Bronchial epithelial cell (primary cell): ENCODE results near the gene SLC33A1. TPM values are rescaled to one million over a fixed set of nuclear protein-coding genes. Genes with fewer than 3 reads are reported as not detected.
"Not testable (repeated sequence)": the region's sequence is repeated elsewhere in the genome, so short reads cannot be mapped to it uniquely, and the experiment has no call there.

ENCODE experiments used
- DNase-seq: peaks from one replicate; pipeline ENCODE4 v3.0.0-alpha.2; 2010; ENCODE audit warnings: low read depth
- FAIRE-seq: peaks from 2 replicates; lab custom pipeline; 2011; peaks lifted over from hg19 to GRCh38; lab: Jason Lieb, UNC
- H3K27me3 ChIP-seq: 2 replicates; pipeline ENCODE4 v1.5.1; 2011; ENCODE audit warnings: low read length; ENCODE audit not compliant: control insufficient read depth, insufficient read depth
- H3K36me3 ChIP-seq: 2 replicates; pipeline ENCODE4 v1.5.1; 2011; ENCODE audit warnings: low read length; ENCODE audit not compliant: control insufficient read depth, insufficient read depth
- H3K4me3 ChIP-seq: 2 replicates; pipeline ENCODE4 v1.5.1; 2011; ENCODE audit warnings: mild to moderate bottlenecking, low read depth, low read length, control low read depth
- CTCF ChIP-seq: IDR thresholded peaks from 2 replicates; pipeline ENCODE4 v1.5.1; 2011; ENCODE audit warnings: mild to moderate bottlenecking, moderate library complexity, low read length, control low read depth, inconsistent platforms; ENCODE audit not compliant: insufficient read depth, severe bottlenecking
- total RNA-seq: library from RNA; depleted of rRNA; stranded (reverse); fragments of >200 nt; gene quantifications from 2 replicates; pipeline ENCODE4 v1.2.1, GENCODE V29; 2014

SLC33A1 gene
- total RNA-seq, 1 donor from 2014 or later: 67.7 TPM

- Histone ChIP-seq H3K4me3 (no peak overlapping the region), H3K36me3 (peaks cover 3% of the 10 kb centered on the region), H3K27me3 (no peaks in the 10 kb centered on the region)
- TF ChIP-seq CTCF: no peak
- DNase-seq (no peak), FAIRE-seq (no peak)
Measured at GRCh38 chr3:155889212-155889611, 35.0 kb upstream of the SLC33A1 start.

GRCh38 chr3:155886915-155887314 lies 32.7 kb upstream of the SLC33A1 start:
- TF ChIP-seq CTCF: no peak
- no peaks in the 10 kb centered on the region for H3K36me3 ChIP-seq
- DNase-seq (no peak), FAIRE-seq (no peak)
- no peak overlapping the region for H3K4me3 ChIP-seq
- no peaks in the 10 kb centered on the region for H3K27me3 ChIP-seq

- H3K27me3 ChIP-seq, FAIRE-seq, H3K36me3 ChIP-seq, H3K4me3 ChIP-seq, DNase-seq: not testable (repeated sequence)
Measured at GRCh38 chr3:155886348-155886747, 32.1 kb upstream of the SLC33A1 start.

- Histone ChIP-seq H3K27me3 (no peaks in the 10 kb centered on the region), H3K4me3 (no peak overlapping the region), H3K36me3 (no peaks in the 10 kb centered on the region)
- TF ChIP-seq CTCF: no peak
- no peak for DNase-seq
- no peak for FAIRE-seq
Measured at GRCh38 chr3:155885292-155885691, 31.1 kb upstream of the SLC33A1 start.

GRCh38 chr3:155884292-155884691 lies 30.1 kb upstream of the SLC33A1 start:
- DNase-seq (no peak), FAIRE-seq (no peak)
- Histone ChIP-seq H3K36me3 (no peaks in the 10 kb centered on the region), H3K27me3 (no peaks in the 10 kb centered on the region), H3K4me3 (no peak overlapping the region)
- TF ChIP-seq CTCF: no peak

- FAIRE-seq: no peak
Measured at GRCh38 chr3:155880286-155880685, 26.1 kb upstream of the SLC33A1 start.

More at GRCh38 chr3:155880286-155880685, 26.1 kb upstream of the SLC33A1 start:
- Histone ChIP-seq H3K36me3 (no peaks in the 10 kb centered on the region), H3K4me3 (no peak overlapping the region), H3K27me3 (no peaks in the 10 kb centered on the region)
- TF ChIP-seq CTCF: no peak
- no peak for DNase-seq
